Islet precursor cell (in vitro differentiated cells): ENCODE data around the gene P4HA1.
"Not testable (repeated sequence)": the region's sequence is repeated elsewhere in the genome, so short reads cannot be mapped to it uniquely, and the experiment has no call there.

Source experiments
- DNase-seq: peaks from one replicate; pipeline ENCODE4 v3.0.0-alpha.2; 2018

Gene P4HA1

DNA sequence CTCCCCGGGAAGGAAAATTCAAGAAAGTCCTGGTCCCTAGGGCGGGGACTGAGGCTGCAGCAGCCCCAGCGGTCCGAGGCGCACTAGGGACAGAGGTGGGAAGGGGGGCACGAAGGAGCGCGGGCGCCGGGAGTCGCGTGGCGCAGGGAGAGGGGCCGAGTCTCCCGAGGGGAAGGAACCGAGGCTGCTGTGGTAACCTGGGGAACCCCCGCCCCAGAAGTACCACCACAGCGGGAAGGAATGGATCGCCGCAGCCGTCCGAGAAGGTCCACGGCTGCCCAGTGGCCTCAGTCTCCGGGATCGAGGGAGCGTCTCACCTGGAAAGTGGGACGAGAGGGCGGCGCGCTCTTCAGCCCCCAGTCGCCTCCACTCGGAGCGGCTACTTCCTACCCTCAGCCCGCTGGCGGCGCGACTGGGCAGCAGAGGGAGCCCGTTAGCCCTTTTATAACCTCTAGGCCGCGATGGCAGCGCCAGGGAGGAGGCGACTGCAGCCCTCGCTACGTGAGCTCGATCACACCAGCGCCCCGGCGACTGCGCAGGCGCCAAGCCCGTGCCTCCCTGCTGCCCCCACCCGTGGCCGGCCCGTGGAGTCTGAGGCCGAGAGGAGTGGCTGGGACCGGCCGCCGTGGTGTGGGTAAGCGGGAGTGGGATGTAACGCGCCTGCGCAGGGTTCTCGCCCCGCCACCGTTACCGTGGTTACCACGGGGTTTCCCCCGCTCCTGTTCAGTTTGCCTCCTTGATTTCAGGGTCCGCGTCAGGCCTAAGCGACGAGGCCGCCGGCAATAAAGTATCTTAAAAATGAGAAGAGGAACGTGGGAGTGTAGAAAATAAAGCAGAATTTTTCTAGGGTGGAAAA, at the start of gene P4HA1:
Gene P4HA1, minus strand, starts transcription at position 418 of the 856 bp plus-strand sequence. CDS start 21,983 bp downstream, outside the sequence.
- DNase-seq: peak; percentile 99

DNA sequence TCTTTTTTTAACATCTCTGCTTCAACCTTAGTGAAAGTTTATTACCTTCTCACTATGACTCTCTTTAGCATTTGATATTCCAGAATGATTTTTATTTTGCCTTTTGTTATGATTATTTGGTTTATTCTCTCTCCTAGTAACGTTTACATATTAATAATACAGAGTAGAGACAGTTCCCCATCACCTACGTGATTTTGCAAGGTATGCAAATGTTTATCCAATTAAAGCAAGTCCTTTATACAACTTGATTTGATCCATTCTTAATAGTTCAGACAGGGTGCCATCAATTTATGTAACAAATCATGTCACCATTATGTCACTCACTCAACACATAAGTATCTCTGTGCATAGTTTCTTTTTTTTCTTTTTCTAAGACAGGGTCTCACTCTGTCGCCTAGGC, 44.9 kb upstream of the P4HA1 start:
- no peak for DNase-seq

DNA sequence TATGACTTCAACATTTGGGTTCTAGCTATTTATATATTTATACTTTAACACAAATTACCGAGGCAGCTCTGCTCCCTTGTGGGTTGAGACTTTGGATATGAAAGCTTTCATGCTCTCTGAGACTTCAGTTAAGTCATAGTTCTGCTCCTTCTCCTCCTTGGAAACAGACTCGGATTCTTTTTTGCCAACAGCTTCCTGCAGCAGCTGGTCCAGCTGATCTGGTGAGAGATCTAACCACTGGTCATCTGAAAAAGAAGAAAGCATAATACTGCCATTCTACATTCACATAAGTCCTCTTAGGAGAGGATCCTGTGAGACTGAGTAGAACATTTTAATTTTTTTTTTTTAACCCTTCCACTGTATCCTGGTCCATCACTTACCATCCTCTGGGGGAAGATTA, 42.6 kb upstream of the P4HA1 start:
- DNase-seq: no peak

DNA sequence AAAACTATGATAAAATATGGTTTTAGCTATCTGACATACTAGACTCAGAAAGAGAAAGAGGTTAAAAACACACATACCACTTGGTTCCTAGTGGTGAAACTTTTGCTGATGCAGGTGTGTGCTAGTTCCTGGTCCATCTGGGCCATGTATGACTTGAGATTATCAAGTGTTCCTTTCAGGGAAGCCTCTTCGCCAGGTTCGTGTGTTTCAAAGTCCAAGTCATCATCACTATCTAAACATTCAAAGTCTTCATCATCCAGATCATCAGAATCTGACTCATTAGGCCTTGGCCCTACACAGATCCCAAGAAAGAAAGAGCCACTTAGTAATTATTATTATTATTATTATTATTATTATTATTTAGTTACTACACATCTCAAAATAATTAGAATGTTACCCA, 40.0 kb upstream of the P4HA1 start:
- DNase-seq: no peak

DNA sequence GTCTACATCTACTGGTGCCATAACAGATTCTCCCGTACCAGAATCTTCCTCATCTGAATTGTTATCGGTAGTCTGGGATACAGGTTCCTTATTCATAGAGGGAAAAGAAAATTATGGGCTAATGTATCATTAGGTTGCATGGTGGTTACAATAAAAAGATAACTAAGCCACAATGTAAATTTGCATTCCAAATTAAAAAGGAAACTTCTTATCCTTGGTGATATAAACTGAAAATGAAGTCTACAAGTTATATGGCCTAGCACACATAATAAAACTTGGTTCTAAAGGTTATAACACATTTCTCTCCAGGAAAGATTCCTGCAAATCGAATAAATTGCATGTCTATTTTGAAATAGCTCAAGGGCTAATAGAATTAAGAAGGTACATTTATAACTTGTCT, 38.1 kb upstream of the P4HA1 start:
- no peak for DNase-seq

DNA sequence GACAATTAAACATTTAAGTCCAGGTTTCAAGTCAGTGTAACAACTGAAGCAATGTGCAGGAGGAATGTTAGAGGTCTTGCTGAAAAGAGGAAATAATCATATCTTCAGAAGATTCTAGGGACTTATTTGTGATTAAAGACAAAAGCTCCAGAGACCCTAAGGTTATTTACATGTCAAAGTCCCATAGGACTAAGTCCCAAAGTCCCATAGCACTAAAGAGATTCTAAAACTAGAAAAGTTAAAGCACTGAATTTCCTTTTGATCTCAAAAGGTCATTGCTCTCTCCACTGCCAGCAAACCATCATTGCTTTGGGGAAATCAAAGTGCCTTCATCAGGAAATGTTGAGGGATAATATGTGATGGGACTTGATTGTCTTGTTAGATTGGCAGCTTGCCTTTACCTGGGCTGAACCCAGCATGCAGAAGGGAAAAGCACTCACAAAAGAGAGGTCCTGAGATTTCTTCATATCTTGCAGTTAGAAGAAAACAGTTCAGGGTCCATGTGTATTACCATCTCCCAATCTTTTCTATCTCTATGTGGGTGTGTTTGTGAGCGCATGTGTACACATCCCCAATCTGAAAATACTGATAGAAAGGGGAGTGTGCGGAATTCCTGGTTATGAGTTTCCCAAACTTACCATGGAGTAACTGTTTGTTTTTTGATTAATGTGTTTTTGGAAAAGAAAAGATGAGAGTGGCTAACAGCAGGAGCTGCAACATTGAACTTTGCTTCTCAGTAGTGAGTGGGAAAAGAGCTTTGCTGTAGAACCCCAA, 35.4 kb upstream of the P4HA1 start:
- DNase-seq: no peak

DNA sequence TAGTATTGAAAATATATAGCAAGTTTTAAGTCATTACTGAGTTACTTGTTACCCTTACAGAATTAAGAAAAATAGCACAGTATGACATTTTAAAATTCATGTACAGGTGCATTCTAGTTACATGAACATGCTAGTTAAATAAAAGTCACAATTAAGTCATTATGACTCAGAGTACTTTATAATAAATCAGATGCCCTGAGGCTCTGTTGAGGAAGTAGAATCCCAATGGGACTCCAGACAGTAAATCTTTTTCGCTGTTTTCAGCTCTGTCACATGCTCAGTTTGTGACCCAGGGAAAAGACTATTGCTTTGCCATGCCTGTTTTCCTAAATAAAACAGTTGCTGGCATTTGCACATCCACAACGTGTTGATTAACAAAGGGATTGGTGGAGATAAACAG, 34.6 kb upstream of the P4HA1 start:
- no peak for DNase-seq

DNA sequence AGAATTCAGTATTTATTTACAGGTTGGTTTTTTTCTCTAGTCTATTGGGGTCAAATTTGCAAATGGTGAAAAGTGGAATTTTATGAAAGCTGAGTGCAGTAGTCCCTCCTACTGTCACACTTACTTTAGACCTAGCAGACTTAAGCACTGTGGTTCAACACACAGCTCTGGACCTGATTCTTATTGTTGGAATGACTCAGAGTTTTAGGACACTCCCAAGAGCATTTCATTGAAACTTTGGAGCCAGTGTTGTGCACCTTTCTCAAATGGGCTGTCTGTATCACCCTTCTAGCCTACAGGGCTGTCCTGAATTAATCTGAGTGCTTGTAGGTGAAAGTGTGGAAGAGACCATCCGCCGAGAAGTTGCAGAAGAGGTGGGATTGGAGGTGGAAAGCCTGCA, 29.7 kb upstream of the P4HA1 start:
- DNase-seq: no peak

DNA sequence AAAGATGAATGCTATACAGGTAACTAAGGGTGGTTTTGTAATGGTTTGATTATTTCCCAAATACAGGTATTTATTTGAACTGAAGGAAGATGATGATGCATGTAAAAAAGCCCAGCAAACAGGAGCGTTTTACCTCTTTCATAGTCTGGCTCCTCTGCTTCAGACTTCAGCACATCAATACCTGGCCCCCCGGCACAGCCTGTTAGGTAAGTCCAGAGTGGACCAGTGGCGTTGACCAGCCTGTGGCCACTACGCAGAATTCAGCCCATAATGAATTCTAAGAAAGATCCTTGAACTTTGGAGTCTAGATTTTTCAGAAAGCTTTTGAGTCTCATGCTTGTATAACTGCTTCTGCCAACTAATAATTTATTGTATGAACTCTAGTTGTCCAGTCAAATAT, 23.3 kb upstream of the P4HA1 start:
- DNase-seq: no peak

DNA sequence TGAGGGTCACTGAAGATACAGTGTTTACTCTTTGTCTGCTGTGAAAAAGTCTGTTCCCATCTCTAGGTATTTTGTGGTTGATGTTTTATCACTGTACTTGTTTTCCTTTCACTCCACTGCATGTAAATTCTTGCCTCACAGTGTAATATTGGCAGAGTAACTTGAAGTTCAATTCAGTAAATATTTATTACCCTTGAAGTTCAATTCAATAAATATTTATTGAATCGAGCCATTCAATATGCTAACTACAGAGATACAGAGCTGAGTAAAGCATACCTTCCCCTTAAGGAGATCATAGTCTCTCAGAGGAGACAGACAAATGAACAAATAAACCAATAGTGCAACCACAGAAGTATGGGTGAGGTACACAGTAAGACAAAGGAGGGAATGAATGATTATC, 22.8 kb upstream of the P4HA1 start:
- no peak for DNase-seq

DNA sequence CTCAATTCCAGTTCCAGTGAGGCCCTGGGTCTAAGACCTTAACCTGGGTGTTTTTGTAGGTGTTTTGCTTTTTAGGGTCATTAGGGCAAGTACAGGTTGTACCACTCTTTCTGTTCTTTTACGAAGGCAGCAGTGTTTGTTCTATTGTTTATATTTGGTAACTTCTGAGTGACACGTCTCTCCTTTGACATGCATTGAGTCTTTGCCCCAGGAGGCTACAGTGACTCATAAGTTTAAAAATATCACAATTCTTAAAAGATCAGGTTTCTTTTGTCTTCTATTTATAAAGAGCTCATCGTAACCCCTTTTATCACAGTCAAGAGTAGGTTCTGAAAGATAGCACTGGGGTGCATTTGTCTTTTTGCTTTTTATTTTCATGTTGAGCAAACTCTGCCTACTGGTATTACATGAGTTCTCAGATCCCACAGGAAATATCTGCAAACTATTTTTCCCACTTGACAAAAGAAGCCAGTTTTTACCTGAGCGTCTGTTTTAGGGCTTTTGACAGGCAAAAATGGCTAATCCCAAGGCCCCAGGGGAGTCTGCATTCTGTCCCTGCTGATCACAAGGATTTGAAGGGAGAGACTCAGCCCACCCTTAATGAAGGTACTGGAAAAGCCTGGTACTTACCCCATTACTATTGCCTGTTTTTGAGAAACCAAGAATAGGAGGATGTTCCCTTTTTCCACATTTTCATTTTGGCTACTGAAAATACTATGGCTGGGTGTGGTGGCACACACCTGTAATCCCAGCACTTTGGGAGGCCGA, 21.5 kb upstream of the P4HA1 start:
- peak; percentile 54 for DNase-seq

DNA sequence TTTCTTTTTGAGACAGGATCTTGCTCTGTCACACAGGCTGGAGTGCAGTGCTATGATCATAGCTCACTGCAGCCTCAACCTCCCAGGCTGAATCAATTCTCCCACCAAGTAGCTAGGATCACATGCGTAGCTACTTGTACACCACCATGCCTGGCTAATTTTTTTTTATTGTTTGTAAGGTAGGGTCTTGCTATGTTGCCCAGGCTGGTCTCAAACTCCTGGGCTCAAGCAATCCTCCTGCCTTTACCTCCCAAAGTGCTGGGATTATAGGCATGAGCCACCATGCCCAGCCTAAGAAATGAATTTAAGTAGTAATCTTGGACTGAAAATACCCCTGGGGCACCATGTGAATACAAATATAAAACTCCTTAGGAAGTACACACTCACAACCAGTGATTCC, 19.4 kb upstream of the P4HA1 start:
- DNase-seq: no peak

DNA sequence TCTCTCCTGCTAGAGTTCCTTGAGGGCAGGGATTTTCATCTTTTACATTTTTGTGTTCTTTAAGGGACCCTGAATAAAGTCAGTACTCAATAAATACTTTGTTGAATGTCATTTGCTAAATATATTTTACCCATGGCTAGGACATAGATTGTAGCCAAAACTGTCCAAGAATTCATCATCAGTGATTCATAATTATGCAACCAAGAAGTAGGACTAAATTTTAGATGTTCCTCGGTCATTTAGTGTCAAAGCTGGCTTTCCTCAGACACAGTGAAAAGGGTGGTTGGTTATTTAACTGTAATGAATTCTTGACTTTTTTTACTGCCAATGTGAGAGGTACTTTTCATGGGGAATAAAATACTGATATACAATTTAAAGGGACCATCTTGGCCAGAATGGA, 16.9 kb upstream of the P4HA1 start:
- DNase-seq: no peak

DNA sequence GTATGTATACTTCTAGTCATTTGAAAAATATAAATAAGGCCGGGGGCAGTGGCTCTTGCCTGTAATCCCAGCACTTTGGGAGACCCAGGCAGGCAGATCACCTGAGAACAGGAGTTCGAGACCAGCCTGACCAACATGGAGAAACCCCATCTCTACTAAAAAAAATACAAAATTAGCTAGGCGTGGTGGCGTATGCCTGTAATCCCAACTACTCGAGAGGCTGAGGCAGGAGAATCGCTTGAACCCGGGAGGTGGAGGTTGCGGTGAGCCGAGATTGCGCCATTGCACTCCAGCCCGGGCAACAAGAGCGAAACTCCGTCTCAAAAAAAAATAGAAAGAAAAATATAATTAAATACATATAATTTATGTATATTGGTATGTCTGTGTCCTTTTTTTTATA, 15.4 kb upstream of the P4HA1 start:
- DNase-seq: not testable (repeated sequence)

DNA sequence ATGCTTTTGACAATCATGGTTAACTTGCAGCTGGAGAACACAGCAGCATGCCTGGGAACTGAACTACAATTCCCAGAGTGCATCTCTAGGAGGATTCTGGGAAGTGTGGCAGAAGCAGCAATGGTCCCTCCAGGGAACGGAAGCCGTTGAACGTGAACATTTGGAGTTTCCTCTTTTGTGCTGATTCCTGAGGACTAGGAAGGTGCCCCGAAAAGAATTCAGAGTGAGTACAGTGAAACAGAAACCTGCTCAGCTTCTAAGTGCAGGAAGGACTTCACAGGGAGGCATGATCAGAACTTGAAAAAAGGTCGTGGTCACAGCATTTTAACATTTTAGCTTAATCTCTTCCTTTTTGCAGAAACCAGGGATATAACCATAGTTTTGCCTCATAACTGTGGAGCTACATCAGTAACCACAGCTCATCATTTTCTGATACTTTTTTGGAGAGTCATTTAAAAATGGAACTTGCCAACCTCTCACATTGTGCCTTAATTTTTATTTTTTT, 13.7 kb upstream of the P4HA1 start, which contains the start of gene NUDT13:
Gene NUDT13, plus strand, starts transcription at position 111 of the 505 bp plus-strand sequence. CDS start 3,911 bp downstream, outside the sequence.
- DNase-seq: peak; percentile 86

DNA sequence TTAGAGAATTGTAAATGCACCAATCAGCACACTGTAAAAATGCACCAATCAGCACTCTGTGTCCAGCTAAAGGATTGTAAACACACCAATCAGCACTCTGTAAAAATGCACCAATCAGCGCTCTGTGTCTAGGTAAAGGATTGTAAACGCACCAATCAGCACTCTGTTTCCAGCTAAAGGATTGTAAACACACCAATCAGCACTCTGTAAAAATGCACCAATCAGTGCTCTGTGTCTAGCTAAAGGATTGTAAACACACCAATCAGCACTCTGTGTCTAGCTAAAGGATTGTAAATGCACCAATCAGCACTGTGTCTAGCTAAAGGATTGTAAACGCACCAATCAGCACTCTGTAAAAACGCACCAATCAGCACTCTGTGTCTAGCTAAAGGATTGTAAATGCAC, 12.6 kb upstream of the P4HA1 start:
- DNase-seq: not testable (repeated sequence)

DNA sequence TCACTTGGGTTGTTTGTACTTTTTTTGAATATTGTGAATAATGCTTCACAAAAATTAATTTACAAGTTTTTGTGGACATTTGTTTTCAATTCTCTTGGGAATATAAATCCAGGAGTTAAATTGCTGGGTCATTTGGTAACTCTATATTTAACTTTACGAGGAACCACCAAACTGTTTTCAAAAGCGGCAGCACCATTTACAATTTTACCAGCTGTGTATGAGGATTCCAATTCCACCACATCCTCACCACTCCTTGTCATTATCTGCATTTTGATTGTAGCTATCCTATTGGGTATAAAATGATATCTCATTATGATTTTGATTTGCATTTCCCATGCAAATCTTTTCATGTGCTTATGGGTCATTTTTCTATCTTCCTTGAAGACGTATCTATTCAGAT, 9.6 kb upstream of the P4HA1 start:
- no peak for DNase-seq

DNA sequence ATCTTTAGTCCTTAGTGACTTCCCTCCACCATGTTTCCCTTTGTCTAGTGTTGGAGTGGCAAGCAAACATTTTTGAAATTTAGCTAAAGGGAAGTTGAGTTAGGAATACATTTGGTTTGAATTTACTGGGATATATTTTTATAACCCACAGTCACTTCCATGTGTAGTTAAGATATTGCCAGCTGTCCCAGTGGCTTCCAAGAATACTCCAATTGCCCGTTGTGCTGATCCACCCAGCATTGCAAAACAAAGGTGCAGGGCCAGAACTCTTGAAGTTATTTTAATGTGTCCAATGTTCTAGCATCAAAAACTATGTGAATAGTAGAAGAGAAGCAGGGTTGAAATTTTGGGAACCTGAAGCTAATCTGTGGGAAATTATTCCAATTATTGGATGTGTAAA, 2.5 kb upstream of the P4HA1 start:
- no peak for DNase-seq

DNA sequence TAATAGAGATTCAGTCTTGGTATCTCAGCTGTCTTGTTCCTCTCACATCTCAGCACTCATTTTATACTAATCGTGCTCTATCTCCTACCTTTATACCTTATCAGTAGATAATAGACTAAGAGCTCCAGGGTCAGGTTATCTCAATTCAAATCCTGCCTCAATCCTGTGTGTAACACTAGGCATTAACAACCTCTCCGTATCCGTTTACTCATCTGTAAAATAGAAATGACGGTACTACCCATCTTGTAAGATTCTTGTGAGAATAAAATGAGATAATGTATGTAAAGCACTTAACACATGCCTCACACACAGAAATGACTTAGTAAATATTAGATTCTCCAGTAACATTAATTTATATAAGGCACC, 622 bp upstream of the P4HA1 start:
- no peak for DNase-seq

DNA sequence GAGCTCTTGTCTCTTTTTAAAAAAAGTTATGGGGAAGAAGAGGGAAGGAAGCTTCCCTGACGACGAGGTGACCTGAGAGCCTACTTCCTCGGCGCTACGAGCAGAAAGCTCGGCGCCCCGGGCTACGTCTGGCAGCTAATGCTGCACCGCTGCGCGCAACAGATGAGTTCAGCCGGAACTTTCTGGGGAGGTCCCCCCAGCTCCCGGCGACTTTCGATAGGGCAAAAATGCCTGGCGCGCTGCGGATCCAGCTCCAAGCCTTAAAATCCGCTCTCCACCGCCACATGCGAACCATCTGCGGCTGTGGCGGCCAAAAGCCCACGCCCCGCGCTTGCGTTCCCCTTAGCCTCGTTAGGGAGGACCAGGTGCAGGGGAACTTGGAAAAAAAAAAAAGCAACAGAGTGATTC, 621 bp downstream of the P4HA1 start:
- DNase-seq: peak; percentile 85

DNA sequence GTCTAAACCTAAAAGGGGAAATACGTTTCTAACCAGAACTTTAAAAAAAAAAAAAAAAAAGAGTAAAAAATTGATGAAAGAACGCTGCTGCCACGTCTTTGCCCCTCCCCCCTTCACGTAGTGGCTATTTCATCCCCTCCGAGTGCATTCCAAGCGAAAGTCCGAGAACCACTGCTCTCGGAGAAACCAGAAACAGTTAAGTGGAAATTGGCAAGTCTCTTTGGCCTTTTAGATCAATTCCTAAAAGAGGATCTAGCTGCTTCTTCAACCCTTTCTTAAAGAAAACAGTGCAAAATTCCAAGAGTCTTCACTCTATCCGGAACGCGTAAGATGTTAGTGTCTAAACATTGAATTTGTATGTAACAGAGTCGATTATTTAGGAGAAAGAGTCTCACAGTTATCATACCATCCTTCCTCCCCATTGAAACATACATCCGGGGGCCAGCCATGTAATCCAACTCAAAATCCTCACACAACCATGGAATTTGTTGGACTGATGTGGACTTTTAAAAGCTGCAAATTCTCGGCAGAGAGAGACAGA, 1.1 kb downstream of the P4HA1 start:
- peak; percentile 72 for DNase-seq

DNA sequence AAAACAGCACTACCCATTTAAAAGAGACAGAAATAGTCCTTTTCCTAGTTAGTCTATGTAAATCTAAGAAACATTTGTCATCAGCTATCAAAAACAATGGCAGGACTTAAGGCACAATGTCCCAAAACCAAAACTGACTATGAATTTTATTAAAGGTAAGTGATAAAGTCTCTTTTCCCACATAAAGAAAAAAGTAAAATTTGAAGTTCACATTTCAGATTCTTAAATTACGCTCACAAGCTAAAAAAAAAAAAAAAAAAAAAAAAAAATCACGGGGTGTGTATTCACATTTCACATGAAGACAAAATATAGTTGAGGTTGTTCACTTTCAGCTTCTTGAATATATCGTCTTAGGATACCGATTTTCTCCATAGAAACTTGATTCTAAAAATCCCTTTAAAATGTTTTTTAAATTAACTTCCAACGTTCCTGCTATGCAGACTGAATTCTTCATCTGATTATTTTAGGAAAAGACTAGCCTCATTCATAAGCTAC, 1.6 kb downstream of the P4HA1 start:
- DNase-seq: no peak
